WTC11 (cell line): Measurements from ENCODE around the gene PBX3. TPM values are rescaled to one million over a fixed set of nuclear protein-coding genes. Genes with fewer than 3 reads are reported as not detected.

Experiments used
- ATAC-seq: fragments of 200-7000 bp; cut with Tn5 transposase; 2 replicates; pipeline ENCODE4 v1.10.0; 2021; ENCODE audit warnings: mild to moderate bottlenecking, moderate library complexity
- CTCF ChIA-PET: fragments of 300-600 bp; sonication (Branson Sonifier 250); formaldehyde crosslinking; loops from one replicate; lab custom pipeline; 2021; ENCODE audit warnings: antibody characterized with exemption; lab: Charles Lee
- POLR2A ChIA-PET: fragments of 350-600 bp; sonication (Branson Sonifier 250); formaldehyde crosslinking; loops from one replicate; lab custom pipeline; 2021; ENCODE audit warnings: antibody characterized with exemption; lab: Charles Lee
- DNase-seq: peaks from one replicate; pipeline ENCODE4 v3.0.0; 2021; ENCODE audit warnings: low spot score
- H3K27ac Mint-ChIP-seq: 2 replicates; pipeline ENCODE4 v1.8.0; 2021; ENCODE audit warnings: mixed read lengths
- H3K27me3 Mint-ChIP-seq: 2 replicates; pipeline ENCODE4 v1.8.0; 2021; ENCODE audit warnings: low read depth, mild to moderate bottlenecking, moderate library complexity, mixed read lengths
- H3K36me3 Mint-ChIP-seq: 2 replicates; pipeline ENCODE4 v1.8.0; 2021; ENCODE audit warnings: mixed read lengths
- H3K4me1 Mint-ChIP-seq: 2 replicates; pipeline ENCODE4 v1.8.0; 2022; ENCODE audit warnings: mixed read lengths
- H3K4me3 Mint-ChIP-seq: 2 replicates; pipeline ENCODE4 v1.8.0; 2021; ENCODE audit warnings: mild to moderate bottlenecking, moderate library complexity, mixed read lengths
- H3K9me3 Mint-ChIP-seq: 2 replicates; pipeline ENCODE4 v1.8.0; 2021; ENCODE audit warnings: mixed read lengths
- EMX1 ChIP-seq: fragments of 250-450 bp; sonication (Bioruptor Pico); IDR thresholded peaks from 2 replicates; pipeline ENCODE4 v1.8.0; 2021; ENCODE audit warnings: mild to moderate bottlenecking
- GRHL2 ChIP-seq: fragments of 250-450 bp; sonication (Bioruptor Pico); IDR thresholded peaks from 2 replicates; pipeline ENCODE4 v1.8.0; 2022; ENCODE audit warnings: mild to moderate bottlenecking, moderate library complexity; ENCODE audit not compliant: insufficient replicate concordance, severe bottlenecking
- KAT7 ChIP-seq: sonication (generic); formaldehyde crosslinking; IDR thresholded peaks from 2 replicates; pipeline ENCODE4 v1.8.1; 2023; ENCODE audit warnings: missing genetic modification reagents, mild to moderate bottlenecking, borderline replicate concordance
- MYBL2 ChIP-seq: sonication (generic); formaldehyde crosslinking; IDR thresholded peaks from 2 replicates; pipeline ENCODE4 v1.8.1; 2023; ENCODE audit warnings: mild to moderate bottlenecking, moderate library complexity, missing genetic modification reagents
- NFE2L1 ChIP-seq: sonication (generic); formaldehyde crosslinking; IDR thresholded peaks from 2 replicates; pipeline ENCODE4 v1.8.1; 2023; ENCODE audit warnings: missing genetic modification reagents
- NR1H2 ChIP-seq: sonication (generic); formaldehyde crosslinking; IDR thresholded peaks from 2 replicates; pipeline ENCODE4 v1.9.0; 2021; ENCODE audit warnings: mild to moderate bottlenecking, moderate library complexity, missing genetic modification reagents
- TEAD4 ChIP-seq: sonication (generic); formaldehyde crosslinking; IDR thresholded peaks from 2 replicates; pipeline ENCODE4 v1.8.0; 2022; ENCODE audit warnings: mild to moderate bottlenecking, missing genetic modification reagents
- ZNF396 ChIP-seq: fragments of 250-450 bp; sonication (Bioruptor Pico); IDR thresholded peaks from 2 replicates; pipeline ENCODE4 v1.8.0; 2021; ENCODE audit warnings: mild to moderate bottlenecking, moderate library complexity, borderline replicate concordance
- total RNA-seq: library from RNA; stranded (reverse); gene quantifications from 3 replicates; pipeline ENCODE4 v1.2.3, GENCODE V29; 2021
- TF ChIP-seq, protein P1 (sequence below): fragments of 200-600 bp; IDR thresholded peaks from 2 replicates; pipeline ENCODE4 v1.8.0; 2022; ENCODE audit warnings: antibody characterized with exemption
- TF ChIP-seq, protein P2 (sequence below): sonication (generic); formaldehyde crosslinking; IDR thresholded peaks from 2 replicates; pipeline ENCODE4 v1.8.1; 2023; ENCODE audit warnings: mild to moderate bottlenecking, moderate library complexity, missing genetic modification reagents
- TF ChIP-seq, protein P3 (sequence below): sonication (generic); formaldehyde crosslinking; IDR thresholded peaks from 2 replicates; pipeline ENCODE4 v1.8.1; 2022; ENCODE audit warnings: mild to moderate bottlenecking, missing genetic modification reagents, moderate library complexity, borderline replicate concordance
- TF ChIP-seq, protein P4 (sequence below): sonication (generic); formaldehyde crosslinking; IDR thresholded peaks from 2 replicates; pipeline ENCODE4 v1.8.0; 2022; ENCODE audit warnings: missing genetic modification reagents
- TF ChIP-seq, protein P5 (sequence below): sonication (generic); formaldehyde crosslinking; IDR thresholded peaks from 2 replicates; pipeline ENCODE4 v1.8.1; 2022; ENCODE audit warnings: low read depth, mild to moderate bottlenecking, moderate library complexity, missing genetic modification reagents, borderline replicate concordance
- TF ChIP-seq, protein P6 (sequence below): fragments of 250-450 bp; sonication (Bioruptor Pico); IDR thresholded peaks from 2 replicates; pipeline ENCODE4 v1.9.0; 2021; ENCODE audit warnings: mild to moderate bottlenecking
- TF ChIP-seq, protein P7 (sequence below): sonication (generic); formaldehyde crosslinking; IDR thresholded peaks from 2 replicates; pipeline ENCODE4 v1.8.1; 2023; ENCODE audit warnings: mild to moderate bottlenecking, missing genetic modification reagents, moderate library complexity
- TF ChIP-seq, protein P8 (sequence below): fragments of 250-450 bp; sonication (Bioruptor Pico); conservative IDR thresholded peaks from 2 replicates; pipeline ENCODE4 v1.9.0; 2021; ENCODE audit warnings: mild to moderate bottlenecking

PBX3 gene
- total RNA-seq, 1 experiment from 2014 or later = 48.5 TPM

DNA sequence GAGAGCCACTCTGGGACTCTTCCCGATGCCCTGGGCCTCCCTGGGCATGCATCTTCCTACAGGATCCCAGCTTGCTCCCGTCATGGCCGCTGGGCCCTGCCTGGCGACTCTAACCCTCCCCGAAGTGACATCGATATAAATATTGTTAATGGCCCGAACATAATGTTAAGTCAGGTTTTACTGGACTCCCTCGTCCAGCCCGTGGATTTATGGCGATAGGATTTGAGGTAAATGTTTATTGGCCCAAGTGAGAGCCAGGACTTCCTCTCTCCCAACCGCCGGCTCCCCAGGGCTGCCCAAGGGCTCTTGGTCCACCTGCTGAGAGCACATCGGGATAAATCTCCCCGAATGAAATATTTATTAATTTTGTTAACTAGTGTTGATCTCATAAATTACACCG is 246.3 kb downstream of the PBX3 start:
- no peak for ATAC-seq
- no peak for DNase-seq
- ChIA-PET POLR2A (no interaction called here), CTCF (no interaction called here)
- Mint-ChIP-seq H3K27me3 (no peaks in the 10 kb centered on the region), H3K4me1 (0 out of 2 replicates have a peak, but pooled peaks cover 2% of the 10 kb centered on the region), H3K27ac (no peak overlapping the region), H3K36me3 (no peaks in the 10 kb centered on the region), H3K9me3 (no peaks in the 10 kb centered on the region), H3K4me3 (no peak overlapping the region)
- TF ChIP-seq NR1H2 (CRISPR knock-in tag) (no peak), ZNF396 (CRISPR knock-in tag) (no peak), MYBL2 (no peak), GRHL2 (CRISPR knock-in tag) (no peak)
- TF ChIP-seq, protein P1, sequence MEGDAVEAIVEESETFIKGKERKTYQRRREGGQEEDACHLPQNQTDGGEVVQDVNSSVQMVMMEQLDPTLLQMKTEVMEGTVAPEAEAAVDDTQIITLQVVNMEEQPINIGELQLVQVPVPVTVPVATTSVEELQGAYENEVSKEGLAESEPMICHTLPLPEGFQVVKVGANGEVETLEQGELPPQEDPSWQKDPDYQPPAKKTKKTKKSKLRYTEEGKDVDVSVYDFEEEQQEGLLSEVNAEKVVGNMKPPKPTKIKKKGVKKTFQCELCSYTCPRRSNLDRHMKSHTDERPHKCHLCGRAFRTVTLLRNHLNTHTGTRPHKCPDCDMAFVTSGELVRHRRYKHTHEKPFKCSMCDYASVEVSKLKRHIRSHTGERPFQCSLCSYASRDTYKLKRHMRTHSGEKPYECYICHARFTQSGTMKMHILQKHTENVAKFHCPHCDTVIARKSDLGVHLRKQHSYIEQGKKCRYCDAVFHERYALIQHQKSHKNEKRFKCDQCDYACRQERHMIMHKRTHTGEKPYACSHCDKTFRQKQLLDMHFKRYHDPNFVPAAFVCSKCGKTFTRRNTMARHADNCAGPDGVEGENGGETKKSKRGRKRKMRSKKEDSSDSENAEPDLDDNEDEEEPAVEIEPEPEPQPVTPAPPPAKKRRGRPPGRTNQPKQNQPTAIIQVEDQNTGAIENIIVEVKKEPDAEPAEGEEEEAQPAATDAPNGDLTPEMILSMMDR = no peak
- TF ChIP-seq, protein P2, sequence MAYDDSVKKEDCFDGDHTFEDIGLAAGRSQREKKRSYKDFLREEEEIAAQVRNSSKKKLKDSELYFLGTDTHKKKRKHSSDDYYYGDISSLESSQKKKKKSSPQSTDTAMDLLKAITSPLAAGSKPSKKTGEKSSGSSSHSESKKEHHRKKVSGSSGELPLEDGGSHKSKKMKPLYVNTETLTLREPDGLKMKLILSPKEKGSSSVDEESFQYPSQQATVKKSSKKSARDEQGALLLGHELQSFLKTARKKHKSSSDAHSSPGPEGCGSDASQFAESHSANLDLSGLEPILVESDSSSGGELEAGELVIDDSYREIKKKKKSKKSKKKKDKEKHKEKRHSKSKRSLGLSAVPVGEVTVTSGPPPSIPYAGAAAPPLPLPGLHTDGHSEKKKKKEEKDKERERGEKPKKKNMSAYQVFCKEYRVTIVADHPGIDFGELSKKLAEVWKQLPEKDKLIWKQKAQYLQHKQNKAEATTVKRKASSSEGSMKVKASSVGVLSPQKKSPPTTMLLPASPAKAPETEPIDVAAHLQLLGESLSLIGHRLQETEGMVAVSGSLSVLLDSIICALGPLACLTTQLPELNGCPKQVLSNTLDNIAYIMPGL (CRISPR knock-in tag) = no peak

DNA sequence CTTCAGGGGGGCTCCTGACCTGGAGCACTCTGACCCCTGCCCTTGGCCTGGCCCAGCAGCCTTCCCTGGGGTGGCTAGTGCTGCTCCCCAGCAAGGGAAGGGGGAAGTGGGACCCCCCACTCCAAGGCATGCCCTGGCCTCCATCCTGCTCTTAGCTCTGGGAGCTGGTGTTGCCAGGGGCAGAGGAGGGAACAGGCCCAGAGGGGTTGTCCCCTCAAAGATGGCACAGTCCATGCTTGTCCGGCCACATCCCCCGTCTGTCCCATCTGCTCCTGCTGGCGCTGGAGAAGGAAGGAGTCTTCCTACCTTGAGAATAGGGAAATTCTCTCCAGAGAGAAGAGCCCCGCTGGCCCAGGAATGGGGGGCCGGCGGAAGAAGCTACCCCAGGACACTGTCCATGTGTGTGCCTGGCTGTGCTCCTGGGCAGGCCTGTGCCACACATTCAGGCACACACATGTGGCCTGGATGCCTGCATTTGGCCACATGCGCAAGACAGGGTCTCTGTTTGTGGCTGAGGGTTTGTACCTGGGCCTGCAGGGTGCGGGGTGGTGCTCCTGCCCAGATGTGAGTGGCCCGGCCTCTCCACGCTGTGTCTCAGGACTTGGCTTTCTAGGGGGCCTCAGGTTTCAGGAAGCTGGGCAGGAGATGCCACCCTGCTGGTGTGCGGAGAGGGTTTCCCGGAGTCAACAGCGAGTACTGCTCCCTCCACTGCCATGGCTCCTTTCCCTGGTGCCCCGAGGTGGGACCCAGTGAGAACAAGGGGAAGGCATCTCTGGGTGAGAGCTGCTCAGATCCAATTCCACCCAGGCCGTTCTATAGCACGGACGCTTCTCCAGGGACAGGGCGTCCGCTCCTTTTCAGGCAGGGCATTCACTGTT is 247.1 kb downstream of the PBX3 start:
- Mint-ChIP-seq H3K36me3 (no peaks in the 10 kb centered on the region), H3K9me3 (no peaks in the 10 kb centered on the region), H3K27me3 (no peaks in the 10 kb centered on the region), H3K27ac (no peak overlapping the region)
- CTCF ChIA-PET = no interaction called here
- DNase-seq (no peak), ATAC-seq (no peak)
- no peak for TF ChIP-seq TEAD4 (CRISPR knock-in tag)
- TF ChIP-seq, protein P3, sequence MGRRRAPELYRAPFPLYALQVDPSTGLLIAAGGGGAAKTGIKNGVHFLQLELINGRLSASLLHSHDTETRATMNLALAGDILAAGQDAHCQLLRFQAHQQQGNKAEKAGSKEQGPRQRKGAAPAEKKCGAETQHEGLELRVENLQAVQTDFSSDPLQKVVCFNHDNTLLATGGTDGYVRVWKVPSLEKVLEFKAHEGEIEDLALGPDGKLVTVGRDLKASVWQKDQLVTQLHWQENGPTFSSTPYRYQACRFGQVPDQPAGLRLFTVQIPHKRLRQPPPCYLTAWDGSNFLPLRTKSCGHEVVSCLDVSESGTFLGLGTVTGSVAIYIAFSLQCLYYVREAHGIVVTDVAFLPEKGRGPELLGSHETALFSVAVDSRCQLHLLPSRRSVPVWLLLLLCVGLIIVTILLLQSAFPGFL = no peak
- TF ChIP-seq, all 79 proteins: peak for 0
- Mint-ChIP-seq H3K4me1 (0 out of 2 replicates have a peak, but pooled peaks cover 6% of the 10 kb centered on the region), H3K4me3 (no peak overlapping the region)
- POLR2A ChIA-PET = no interaction called here

DNA sequence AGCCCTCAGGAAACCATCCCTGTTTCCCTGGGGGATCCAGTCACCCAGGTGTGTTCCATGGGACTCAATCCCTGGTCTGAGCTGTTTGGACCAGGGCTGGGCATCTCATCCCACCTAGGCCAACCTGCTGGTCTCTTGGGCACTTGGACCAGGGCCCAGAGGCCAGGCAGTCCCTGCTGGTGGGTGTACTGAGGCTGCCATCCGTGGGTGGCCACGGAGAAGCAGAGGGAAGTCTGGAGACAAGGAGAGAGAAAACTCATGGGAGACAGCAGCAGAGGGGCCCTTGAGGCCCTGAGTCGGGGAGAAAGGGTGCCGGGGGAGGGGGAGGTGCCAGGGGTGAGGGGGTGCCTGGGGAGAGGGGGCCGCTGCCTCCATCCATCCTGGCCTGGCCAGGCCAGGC is 247.8 kb downstream of the PBX3 start:
- no peak overlapping the region for H3K4me3 Mint-ChIP-seq
- TF ChIP-seq, protein P4, sequence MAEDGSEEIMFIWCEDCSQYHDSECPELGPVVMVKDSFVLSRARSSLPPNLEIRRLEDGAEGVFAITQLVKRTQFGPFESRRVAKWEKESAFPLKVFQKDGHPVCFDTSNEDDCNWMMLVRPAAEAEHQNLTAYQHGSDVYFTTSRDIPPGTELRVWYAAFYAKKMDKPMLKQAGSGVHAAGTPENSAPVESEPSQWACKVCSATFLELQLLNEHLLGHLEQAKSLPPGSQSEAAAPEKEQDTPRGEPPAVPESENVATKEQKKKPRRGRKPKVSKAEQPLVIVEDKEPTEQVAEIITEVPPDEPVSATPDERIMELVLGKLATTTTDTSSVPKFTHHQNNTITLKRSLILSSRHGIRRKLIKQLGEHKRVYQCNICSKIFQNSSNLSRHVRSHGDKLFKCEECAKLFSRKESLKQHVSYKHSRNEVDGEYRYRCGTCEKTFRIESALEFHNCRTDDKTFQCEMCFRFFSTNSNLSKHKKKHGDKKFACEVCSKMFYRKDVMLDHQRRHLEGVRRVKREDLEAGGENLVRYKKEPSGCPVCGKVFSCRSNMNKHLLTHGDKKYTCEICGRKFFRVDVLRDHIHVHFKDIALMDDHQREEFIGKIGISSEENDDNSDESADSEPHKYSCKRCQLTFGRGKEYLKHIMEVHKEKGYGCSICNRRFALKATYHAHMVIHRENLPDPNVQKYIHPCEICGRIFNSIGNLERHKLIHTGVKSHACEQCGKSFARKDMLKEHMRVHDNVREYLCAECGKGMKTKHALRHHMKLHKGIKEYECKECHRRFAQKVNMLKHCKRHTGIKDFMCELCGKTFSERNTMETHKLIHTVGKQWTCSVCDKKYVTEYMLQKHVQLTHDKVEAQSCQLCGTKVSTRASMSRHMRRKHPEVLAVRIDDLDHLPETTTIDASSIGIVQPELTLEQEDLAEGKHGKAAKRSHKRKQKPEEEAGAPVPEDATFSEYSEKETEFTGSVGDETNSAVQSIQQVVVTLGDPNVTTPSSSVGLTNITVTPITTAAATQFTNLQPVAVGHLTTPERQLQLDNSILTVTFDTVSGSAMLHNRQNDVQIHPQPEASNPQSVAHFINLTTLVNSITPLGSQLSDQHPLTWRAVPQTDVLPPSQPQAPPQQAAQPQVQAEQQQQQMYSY (CRISPR knock-in tag) = no peak
- TF ChIP-seq, protein P5, sequence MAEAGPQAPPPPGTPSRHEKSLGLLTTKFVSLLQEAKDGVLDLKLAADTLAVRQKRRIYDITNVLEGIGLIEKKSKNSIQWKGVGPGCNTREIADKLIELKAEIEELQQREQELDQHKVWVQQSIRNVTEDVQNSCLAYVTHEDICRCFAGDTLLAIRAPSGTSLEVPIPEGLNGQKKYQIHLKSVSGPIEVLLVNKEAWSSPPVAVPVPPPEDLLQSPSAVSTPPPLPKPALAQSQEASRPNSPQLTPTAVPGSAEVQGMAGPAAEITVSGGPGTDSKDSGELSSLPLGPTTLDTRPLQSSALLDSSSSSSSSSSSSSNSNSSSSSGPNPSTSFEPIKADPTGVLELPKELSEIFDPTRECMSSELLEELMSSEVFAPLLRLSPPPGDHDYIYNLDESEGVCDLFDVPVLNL = no peak
- TF ChIP-seq KAT7 (no peak), NFE2L1 (no peak), EMX1 (no peak)
- TF ChIP-seq, protein P6, sequence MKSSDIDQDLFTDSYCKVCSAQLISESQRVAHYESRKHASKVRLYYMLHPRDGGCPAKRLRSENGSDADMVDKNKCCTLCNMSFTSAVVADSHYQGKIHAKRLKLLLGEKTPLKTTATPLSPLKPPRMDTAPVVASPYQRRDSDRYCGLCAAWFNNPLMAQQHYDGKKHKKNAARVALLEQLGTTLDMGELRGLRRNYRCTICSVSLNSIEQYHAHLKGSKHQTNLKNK (CRISPR knock-in tag) = no peak
- TF ChIP-seq, protein P7, sequence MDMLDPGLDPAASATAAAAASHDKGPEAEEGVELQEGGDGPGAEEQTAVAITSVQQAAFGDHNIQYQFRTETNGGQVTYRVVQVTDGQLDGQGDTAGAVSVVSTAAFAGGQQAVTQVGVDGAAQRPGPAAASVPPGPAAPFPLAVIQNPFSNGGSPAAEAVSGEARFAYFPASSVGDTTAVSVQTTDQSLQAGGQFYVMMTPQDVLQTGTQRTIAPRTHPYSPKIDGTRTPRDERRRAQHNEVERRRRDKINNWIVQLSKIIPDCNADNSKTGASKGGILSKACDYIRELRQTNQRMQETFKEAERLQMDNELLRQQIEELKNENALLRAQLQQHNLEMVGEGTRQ (CRISPR knock-in tag) = no peak
- TF ChIP-seq, protein P8, sequence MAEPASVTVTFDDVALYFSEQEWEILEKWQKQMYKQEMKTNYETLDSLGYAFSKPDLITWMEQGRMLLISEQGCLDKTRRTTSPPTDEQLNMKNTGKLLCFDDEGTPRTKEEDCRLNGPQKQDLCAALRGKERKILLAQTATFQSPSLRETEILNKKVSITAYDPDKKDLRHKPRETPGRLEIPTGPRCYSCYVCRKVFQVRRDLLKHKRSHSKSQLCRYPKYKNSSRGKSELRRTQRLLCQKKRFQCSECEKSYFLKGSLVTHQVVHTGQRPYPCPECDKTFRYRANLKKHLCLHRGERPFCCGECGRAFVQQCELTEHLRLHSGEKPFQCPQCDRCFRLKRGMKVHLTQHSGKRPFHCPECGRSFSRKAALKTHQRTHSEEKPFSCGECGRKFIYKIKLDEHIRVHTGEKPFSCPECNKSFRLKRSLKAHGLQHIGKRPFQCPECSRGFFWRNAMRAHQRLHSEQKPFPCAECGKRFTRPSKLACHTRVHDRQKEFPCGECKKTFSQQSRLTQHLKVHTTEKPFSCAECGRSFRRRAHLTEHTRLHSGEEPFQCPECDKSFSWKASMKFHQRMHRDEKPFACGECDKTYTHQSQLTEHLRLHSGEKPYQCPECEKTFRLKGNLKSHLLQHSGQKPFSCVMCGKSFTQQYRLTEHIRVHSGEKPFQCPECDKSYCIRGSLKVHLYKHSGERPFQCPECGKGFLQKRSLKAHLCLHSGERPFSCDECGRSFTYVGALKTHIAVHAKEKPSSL = no peak

More for the DNA sequence above, 247.8 kb downstream of the PBX3 start:
- ChIA-PET POLR2A (no interaction called here), CTCF (no interaction called here)
- H3K36me3 Mint-ChIP-seq = no peaks in the 10 kb centered on the region
- no peaks in the 10 kb centered on the region for H3K9me3 Mint-ChIP-seq
- DNase-seq = no peak
- 0 out of 2 replicates have a peak, but pooled peaks cover 6% of the 10 kb centered on the region for H3K4me1 Mint-ChIP-seq
- no peak overlapping the region; the same call in 1 of the 2 replicates for H3K27ac Mint-ChIP-seq
- ATAC-seq = no peak
- H3K27me3 Mint-ChIP-seq = no peaks in the 10 kb centered on the region
